GM12872 (cell line): Measurements from ENCODE around the gene POLA2.

Source experiments
- TF ChIP-seq, protein P1 (sequence below): IDR thresholded peaks from 3 replicates; pipeline ENCODE4 v1.5.1; 2011; ENCODE audit warnings: low read depth, mild to moderate bottlenecking, low read length, moderate library complexity; ENCODE audit not compliant: insufficient read depth

POLA2 gene, protein sequence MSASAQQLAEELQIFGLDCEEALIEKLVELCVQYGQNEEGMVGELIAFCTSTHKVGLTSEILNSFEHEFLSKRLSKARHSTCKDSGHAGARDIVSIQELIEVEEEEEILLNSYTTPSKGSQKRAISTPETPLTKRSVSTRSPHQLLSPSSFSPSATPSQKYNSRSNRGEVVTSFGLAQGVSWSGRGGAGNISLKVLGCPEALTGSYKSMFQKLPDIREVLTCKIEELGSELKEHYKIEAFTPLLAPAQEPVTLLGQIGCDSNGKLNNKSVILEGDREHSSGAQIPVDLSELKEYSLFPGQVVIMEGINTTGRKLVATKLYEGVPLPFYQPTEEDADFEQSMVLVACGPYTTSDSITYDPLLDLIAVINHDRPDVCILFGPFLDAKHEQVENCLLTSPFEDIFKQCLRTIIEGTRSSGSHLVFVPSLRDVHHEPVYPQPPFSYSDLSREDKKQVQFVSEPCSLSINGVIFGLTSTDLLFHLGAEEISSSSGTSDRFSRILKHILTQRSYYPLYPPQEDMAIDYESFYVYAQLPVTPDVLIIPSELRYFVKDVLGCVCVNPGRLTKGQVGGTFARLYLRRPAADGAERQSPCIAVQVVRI

DNA sequence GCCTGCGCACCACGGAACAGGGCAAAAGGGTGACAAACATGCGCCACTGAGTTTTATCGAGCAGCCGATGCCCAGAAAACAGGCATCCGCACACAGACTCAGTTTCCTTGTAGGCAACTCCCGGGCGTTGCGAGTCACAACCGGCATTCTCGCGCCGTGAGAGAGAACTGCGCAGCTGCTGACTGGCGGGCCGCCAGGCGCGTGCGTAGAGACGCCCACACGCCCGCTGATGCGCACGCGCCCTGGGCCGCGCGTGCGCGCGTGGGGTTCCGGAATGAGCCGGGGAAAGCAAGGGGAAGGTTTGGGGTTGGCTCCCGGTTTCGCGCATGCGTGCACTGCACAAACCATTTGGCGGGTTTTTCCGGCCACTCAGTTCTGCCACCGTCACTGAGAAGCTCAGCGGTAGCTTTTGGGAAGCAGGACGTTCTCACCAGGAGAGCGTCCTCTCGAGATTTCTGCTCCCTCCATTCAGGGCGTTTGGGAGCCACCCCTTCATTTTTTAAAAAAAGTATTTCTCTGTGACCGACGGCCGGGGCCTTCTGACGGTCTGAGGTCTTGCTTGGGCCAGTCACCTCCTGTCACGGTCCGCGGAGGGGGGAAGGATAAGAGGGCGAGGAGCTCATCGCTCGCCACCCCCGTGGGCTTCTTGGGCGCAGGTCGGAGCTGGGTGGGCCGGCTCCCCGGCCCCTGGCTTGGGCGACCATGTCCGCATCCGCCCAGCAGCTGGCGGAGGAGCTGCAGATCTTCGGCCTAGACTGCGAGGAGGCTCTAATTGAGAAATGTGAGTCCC is at the start of gene POLA2:
Gene POLA2, plus strand, starts transcription at position 372 of the 790 bp plus-strand sequence. Its CDS starts 331 bp downstream, at position 703.
- TF ChIP-seq, protein P1, sequence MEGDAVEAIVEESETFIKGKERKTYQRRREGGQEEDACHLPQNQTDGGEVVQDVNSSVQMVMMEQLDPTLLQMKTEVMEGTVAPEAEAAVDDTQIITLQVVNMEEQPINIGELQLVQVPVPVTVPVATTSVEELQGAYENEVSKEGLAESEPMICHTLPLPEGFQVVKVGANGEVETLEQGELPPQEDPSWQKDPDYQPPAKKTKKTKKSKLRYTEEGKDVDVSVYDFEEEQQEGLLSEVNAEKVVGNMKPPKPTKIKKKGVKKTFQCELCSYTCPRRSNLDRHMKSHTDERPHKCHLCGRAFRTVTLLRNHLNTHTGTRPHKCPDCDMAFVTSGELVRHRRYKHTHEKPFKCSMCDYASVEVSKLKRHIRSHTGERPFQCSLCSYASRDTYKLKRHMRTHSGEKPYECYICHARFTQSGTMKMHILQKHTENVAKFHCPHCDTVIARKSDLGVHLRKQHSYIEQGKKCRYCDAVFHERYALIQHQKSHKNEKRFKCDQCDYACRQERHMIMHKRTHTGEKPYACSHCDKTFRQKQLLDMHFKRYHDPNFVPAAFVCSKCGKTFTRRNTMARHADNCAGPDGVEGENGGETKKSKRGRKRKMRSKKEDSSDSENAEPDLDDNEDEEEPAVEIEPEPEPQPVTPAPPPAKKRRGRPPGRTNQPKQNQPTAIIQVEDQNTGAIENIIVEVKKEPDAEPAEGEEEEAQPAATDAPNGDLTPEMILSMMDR, result no peak

DNA sequence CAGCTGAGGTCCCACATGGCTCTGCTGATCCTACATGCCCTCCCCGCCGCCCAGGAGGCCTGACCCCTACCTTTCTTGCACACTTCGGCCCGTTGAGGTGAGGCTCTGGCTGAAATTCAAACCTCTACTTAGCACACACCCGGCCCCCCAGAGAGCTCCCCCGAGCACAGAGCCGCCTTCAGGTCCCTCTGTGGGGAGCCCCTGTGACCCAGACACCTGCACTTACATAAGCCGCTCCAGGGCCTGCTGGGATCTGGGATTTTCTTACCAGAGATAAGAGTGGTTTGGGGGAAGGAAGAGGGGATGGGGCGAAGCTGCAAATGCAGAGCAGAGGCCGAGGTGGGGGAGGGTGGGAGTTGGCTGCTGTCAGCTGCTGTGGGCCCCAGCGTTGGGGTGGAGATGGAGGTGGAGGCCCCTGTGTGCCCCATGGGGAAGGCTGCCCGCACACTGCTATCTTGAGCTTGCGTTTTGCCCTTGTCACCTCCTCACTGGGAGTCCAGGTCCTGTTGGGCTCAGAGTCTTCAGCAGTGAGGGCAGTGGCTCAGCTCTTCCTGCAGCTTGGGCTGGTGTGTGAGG is 49.4 kb upstream of the POLA2 start:
- TF ChIP-seq, protein P1, result no peak

DNA sequence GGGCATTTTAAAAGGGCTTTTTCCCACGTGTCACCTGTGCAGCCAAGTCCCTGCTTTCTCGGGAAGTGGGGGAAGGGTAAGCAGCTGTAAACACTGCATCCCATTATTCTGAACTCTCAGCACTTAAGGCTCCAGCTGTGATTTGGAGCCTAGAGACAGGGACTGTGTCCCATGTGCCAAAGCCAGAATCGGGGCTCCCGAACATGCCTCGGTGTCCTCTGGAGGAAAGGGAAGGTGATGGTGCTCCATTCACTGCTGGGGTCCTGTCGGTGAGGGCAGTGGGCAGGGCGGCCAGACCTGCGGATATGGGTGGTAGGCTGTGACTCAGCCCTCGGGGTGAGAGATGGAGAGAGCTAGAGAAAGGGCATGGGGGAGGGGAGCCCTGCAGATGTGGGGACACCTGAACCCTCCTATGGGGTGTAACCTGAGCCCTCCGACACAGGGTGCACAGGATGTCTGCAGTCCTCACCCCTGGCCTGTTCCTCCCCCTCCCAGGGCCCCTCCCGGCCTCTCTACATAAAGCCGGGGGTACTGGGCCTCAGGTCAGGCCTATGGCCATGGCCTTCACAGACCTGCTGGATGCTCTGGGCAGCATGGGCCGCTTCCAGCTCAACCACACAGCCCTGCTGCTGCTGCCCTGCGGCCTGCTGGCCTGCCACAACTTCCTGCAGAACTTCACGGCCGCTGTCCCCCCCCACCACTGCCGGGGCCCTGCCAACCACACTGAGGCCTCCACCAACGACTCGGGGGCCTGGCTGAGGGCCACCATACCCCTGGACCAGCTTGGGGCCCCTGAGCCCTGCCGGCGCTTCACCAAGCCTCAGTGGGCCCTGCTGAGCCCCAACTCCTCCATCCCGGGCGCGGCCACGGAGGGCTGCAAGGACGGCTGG is 48.2 kb upstream of the POLA2 start:
- TF ChIP-seq, protein P1, result no peak

DNA sequence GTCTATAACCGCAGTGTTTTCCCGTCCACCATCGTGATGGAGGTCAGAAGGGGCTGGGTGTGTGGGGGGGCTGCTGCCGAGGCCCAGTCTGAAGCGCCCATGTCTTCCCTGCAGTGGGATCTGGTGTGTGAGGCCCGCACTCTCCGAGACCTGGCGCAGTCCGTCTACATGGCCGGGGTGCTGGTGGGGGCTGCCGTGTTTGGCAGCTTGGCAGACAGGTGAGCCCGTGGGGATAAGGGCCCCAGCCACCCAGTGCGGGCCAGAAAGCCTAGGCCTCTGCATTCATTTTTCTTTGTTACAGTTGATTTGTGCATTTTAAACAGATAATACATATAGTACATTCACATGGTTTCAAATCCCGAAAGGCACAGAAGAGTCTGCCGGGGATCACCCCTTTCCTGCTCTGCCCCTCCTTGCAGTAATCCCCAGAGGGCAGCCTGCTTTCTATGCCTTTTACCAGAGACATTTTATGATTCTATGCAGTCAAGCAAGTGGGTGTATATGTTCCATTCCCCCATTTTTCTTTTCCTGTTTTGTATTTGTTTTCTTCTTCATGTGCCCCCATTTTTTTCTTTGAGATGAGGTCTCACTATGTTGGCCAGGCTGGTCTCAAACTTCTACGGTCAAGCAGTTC is 47.4 kb upstream of the POLA2 start:
- TF ChIP-seq, protein P1, result no peak

DNA sequence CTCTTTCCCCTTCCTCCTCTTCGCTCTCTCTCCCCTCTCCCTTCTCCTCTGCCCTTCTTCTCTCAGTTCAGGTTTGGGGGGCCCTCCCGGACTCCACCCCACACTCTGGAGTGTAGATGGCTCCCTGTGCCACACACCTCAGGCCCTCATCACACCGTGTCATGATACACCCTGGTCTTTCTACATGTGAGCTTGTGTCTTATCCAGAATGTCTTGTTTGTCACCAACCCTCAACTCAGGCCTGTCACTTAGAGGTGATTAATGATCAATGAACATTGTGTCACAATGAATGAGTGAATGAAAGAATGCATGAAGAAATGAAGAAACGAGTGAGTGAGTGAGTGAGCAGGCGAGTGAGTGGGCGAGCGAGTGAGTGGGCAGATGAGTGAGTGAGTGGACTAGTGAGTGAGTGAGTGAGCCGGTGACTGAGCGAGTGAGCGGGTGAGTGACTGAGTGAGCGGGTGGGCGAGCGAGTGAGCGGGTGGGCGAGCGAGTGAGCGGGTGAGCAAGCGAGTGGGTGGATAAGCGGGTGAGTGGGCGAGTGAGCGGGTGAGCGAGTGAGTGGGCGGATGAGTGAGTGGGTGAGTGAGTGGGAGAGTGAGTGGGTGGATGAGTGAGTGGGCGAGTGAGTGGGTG is 46.2 kb upstream of the POLA2 start:
- TF ChIP-seq, protein P1, result no peak

DNA sequence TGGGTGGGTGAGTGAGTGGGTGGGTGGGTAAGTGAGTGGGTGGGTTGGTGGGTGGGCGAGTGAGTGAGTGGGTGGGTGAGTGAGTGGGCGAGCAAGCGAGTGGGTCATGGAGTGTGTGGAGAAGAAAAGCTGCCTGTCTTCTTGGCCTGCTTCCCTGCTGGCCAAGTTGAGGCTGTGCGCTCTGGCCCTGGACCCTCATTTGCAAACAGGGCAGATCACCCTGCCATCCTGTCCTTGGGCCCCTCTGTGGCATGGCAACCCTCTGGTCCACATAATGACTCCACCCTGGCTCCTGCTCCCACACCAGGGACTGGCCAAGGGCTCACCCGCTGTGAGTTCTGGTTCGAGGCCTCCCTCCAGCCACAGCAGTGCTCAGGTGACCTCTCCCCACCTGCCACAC is 44.9 kb upstream of the POLA2 start:
- TF ChIP-seq, protein P1, result no peak
